Trophoblast cell (in vitro differentiated cells and primary cell): ENCODE results near the gene SSPN. TPM values are rescaled to one million over a fixed set of nuclear protein-coding genes. Genes with fewer than 3 reads are reported as not detected.

Experiments
- DNase-seq, 2 donors: peaks; one replicate each; pipeline ENCODE4 v3.0.0-alpha.2; 2016
- H2AFZ ChIP-seq: 2 replicates; pipeline ENCODE4 v1.6.1; 2013; ENCODE audit warnings: low read length, moderate library complexity, mild to moderate bottlenecking; ENCODE audit not compliant: insufficient read depth, poor library complexity
- H2AK5ac ChIP-seq: 2 replicates; pipeline ENCODE4 v1.6.1; 2013; ENCODE audit warnings: mild to moderate bottlenecking, low read length
- H2BK120ac ChIP-seq: 2 replicates; pipeline ENCODE4 v1.6.1; 2013; ENCODE audit warnings: low read length, mild to moderate bottlenecking, moderate library complexity; ENCODE audit not compliant: insufficient read depth, poor library complexity
- H2BK12ac ChIP-seq: 2 replicates; pipeline ENCODE4 v1.6.1; 2013; ENCODE audit warnings: mild to moderate bottlenecking, low read length, moderate library complexity
- H2BK5ac ChIP-seq: 2 replicates; pipeline ENCODE4 v1.6.1; 2013; ENCODE audit warnings: low read length, low read depth, moderate library complexity, mild to moderate bottlenecking; ENCODE audit not compliant: poor library complexity
- H3K14ac ChIP-seq: 2 replicates; pipeline ENCODE4 v1.6.1; 2013; ENCODE audit warnings: mild to moderate bottlenecking, low read length
- H3K18ac ChIP-seq: 2 replicates; pipeline ENCODE4 v1.6.1; 2013; ENCODE audit warnings: mild to moderate bottlenecking, low read length
- H3K23ac ChIP-seq: 2 replicates; pipeline ENCODE4 v1.6.1; 2013; ENCODE audit warnings: low read length
- H3K27ac ChIP-seq: 2 replicates; pipeline ENCODE4 v1.5.1; 2013; ENCODE audit warnings: low read depth, mild to moderate bottlenecking, inconsistent platforms, low read length, moderate library complexity
- H3K27me3 ChIP-seq: 2 replicates; pipeline ENCODE4 v1.6.1; 2013; ENCODE audit warnings: inconsistent platforms, mild to moderate bottlenecking, low read length, moderate library complexity; ENCODE audit not compliant: insufficient read depth
- H3K36me3 ChIP-seq, 2 experiments: 1 replicate in 1 of 2; 2 replicates in 1 of 2; pipeline ENCODE4 v1.6.1; 2013; ENCODE audit warnings: low read length in 2 of 2, mild to moderate bottlenecking in 2 of 2, moderate library complexity in 1 of 2; ENCODE audit not compliant: insufficient read depth in 2 of 2, control insufficient read depth in 1 of 2
- H3K4ac ChIP-seq: 2 replicates; pipeline ENCODE4 v1.6.1; 2013; ENCODE audit warnings: low read depth, mild to moderate bottlenecking, low read length, moderate library complexity
- H3K4me1 ChIP-seq, 2 experiments: 1 replicate in 1 of 2; 2 replicates in 1 of 2; pipeline ENCODE4 v1.6.1; 2013; ENCODE audit warnings: low read length in 2 of 2, mild to moderate bottlenecking in 2 of 2, moderate library complexity in 1 of 2; ENCODE audit not compliant: insufficient read depth in 2 of 2, control insufficient read depth in 1 of 2
- H3K4me2 ChIP-seq: 2 replicates; pipeline ENCODE4 v1.6.1; 2013; ENCODE audit warnings: inconsistent platforms, mild to moderate bottlenecking, low read length, moderate library complexity
- H3K4me3 ChIP-seq: 2 replicates; pipeline ENCODE4 v1.5.1; 2013; ENCODE audit warnings: mild to moderate bottlenecking, low read depth, low read length, inconsistent platforms
- H3K79me1 ChIP-seq: one replicate; pipeline ENCODE4 v1.6.1; 2013; ENCODE audit warnings: low read length
- H3K79me2 ChIP-seq: 2 replicates; pipeline ENCODE4 v1.6.1; 2013; ENCODE audit warnings: low read length, mild to moderate bottlenecking; ENCODE audit not compliant: control insufficient read depth, insufficient read depth, poor library complexity
- H3K9ac ChIP-seq: 2 replicates; pipeline ENCODE4 v1.6.1; 2013; ENCODE audit warnings: mild to moderate bottlenecking, low read length
- H3K9me3 ChIP-seq: 2 replicates; pipeline ENCODE4 v1.6.1; 2013; ENCODE audit warnings: low read depth, mild to moderate bottlenecking, control low read depth, inconsistent platforms, low read length; ENCODE audit not compliant: insufficient read depth
- H4K12ac ChIP-seq: 2 replicates; pipeline ENCODE4 v1.6.1; 2013; ENCODE audit warnings: low read depth, mild to moderate bottlenecking, low read length, moderate library complexity
- H4K8ac ChIP-seq: 2 replicates; pipeline ENCODE4 v1.6.1; 2013; ENCODE audit warnings: low read depth, mild to moderate bottlenecking, low read length, moderate library complexity
- H4K91ac ChIP-seq: one replicate; pipeline ENCODE4 v1.6.1; 2013; ENCODE audit warnings: low read depth, mild to moderate bottlenecking, low read length, moderate library complexity
- WGBS: extraction: QIAGEN DNeasy Blood & Tissue Kit; methylation state at CpG from one replicate; pipeline ENCODE4 v1.1.7; 2013; ENCODE audit warnings: missing lambda C conversion rate; ENCODE audit not compliant: insufficient read length, insufficient coverage; ENCODE audit errors: extremely low coverage; 5-methylcytosine and 5-hydroxymethylcytosine counted together
- polyA plus RNA-seq: library from polyadenylated mRNA; stranded (reverse); fragments of 200-250 nt; gene quantifications from 2 replicates; pipeline ENCODE4 v1.2.3, GENCODE V29; 2013

The SSPN gene, protein sequence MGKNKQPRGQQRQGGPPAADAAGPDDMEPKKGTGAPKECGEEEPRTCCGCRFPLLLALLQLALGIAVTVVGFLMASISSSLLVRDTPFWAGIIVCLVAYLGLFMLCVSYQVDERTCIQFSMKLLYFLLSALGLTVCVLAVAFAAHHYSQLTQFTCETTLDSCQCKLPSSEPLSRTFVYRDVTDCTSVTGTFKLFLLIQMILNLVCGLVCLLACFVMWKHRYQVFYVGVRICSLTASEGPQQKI
- polyA plus RNA-seq = 0.74 and 0.90 TPM in 2 replicates

DNA sequence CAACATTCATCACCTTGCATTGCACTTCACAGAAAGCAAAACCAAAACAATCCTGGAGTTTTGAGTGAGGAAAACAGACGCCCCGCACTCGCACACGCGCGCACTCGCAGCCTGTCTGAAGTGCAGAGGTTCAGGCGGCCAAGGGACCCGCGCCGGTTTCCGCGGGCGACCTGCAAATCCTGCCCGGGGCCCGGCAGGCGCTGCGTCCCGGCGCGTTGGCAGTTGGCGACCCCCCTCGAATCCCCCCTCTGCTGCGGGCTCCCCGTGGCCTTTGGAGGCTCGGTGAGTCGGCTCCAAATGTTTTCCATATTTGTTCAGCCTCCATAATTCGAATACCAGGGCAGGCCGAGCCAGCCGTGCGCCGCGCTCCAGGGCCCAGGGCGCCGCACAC lies at the start of gene SSPN:
SSPN (plus strand) TSS at position 324 of the 391 bp plus-strand sequence. CDS start 100 bp downstream, outside the sequence.
- peaks cover 3% of the 10 kb centered on the region for H3K27me3 ChIP-seq
- peak within 1 kb of the TSS; percentile 77 for H3K4me2 ChIP-seq
- peak within 1 kb of the TSS; percentile 33 for H3K18ac ChIP-seq
- H3K9me3 ChIP-seq = peaks cover 1% of the 10 kb centered on the region
- peak within 1 kb of the TSS; percentile 68 for H3K4me3 ChIP-seq
- no peak within 1 kb of the TSS for H3K9ac ChIP-seq
- H4K91ac ChIP-seq = peak within 1 kb of the TSS; percentile 48
- peak within 1 kb of the TSS; percentile 73 for H2AFZ ChIP-seq
- peak; percentile 20 to 52 for DNase-seq
- H3K4ac ChIP-seq = no peak within 1 kb of the TSS
- H2BK120ac ChIP-seq = no peak within 1 kb of the TSS
- peaks cover 2% of the 10 kb centered on the region for H3K79me1 ChIP-seq
- peaks cover 0 to 4% of the 10 kb centered on the region in 2 experiments for H3K4me1 ChIP-seq
- H2AK5ac ChIP-seq = no peak within 1 kb of the TSS
- H3K27ac ChIP-seq = no peak within 1 kb of the TSS
- H3K14ac ChIP-seq = peak within 1 kb of the TSS; percentile 18
- no peak within 1 kb of the TSS for H2BK5ac ChIP-seq
- peak within 1 kb of the TSS; percentile 12 for H4K12ac ChIP-seq
- H3K36me3 ChIP-seq = no peaks in the 10 kb centered on the region
- peak within 1 kb of the TSS; percentile 20 for H2BK12ac ChIP-seq
- H3K79me2 ChIP-seq = peaks cover 4% of the 10 kb centered on the region
- peak within 1 kb of the TSS; percentile 61 for H4K8ac ChIP-seq
- H3K23ac ChIP-seq = no peak within 1 kb of the TSS
- WGBS = no CpG with 5 or more reads among the region's 35 CpGs

DNA sequence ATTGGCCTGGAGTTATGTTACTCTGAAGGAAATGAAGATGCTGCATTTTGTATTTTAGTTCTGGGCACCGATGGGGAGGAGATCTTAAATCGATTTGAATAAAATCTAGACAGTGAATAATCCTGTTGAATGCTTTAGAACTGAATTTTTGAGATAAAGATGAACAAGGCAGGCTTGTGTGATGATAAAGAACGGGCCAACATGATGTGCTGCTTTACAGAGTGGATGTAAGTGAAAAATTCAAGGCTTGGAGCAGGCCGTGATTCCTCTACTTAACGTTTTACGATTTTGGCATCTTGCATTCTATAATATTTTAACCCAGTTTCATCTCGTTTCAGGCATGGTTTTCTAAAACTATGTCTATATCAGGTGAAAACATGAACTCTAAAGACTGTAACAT lies 47.1 kb upstream of the SSPN start:
- H3K18ac ChIP-seq = no peak overlapping the region
- H2AFZ ChIP-seq = no peak overlapping the region
- no peaks in the 10 kb centered on the region for H3K27me3 ChIP-seq
- no peak overlapping the region for H3K23ac ChIP-seq
- no peak overlapping the region for H3K4me2 ChIP-seq
- no peak overlapping the region for H3K4ac ChIP-seq
- H4K12ac ChIP-seq = no peak overlapping the region
- no peak overlapping the region for H3K27ac ChIP-seq
- no peak overlapping the region for H4K8ac ChIP-seq
- H3K9ac ChIP-seq = no peak overlapping the region
- H3K79me1 ChIP-seq = no peaks in the 10 kb centered on the region
- no peaks in the 10 kb centered on the region for H3K79me2 ChIP-seq
- H3K36me3 ChIP-seq = no peaks in the 10 kb centered on the region
- H3K9me3 ChIP-seq = peaks cover 1% of the 10 kb centered on the region
- no peak for DNase-seq
- no CpG with 5 or more reads among the region's 7 CpGs for WGBS
- H2BK12ac ChIP-seq = no peak overlapping the region
- H2BK120ac ChIP-seq = no peak overlapping the region
- H3K14ac ChIP-seq = no peak overlapping the region
- no peak overlapping the region for H2AK5ac ChIP-seq
- H2BK5ac ChIP-seq = no peak overlapping the region
- H3K4me1 ChIP-seq = peaks cover 3 to 4% of the 10 kb centered on the region in 2 experiments
- H3K4me3 ChIP-seq = no peak overlapping the region
- no peak overlapping the region for H4K91ac ChIP-seq

DNA sequence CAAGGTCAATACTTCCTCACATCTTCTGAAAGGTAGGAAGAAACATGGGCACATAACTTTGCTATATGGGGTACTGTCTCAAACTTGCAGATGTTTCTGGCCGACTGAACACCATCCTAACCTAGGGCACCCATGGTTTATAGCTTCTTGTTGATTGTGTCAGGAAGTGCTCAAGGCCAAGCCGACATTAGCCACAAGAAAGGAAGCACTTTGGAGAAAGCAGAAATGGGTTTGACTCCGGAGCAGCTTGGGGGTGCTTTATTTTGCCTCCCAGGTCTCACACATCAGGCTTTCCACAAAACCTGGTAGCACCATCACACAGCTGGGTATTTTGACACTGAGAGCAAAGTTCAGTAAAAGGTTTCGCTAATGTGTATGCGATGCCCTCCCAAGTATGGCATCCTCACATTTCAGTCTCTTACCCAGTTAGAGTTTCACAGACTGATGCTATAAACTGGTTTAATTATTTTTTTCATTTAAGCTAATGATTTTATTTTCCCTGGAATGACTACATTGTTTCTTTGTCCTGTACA lies 45.3 kb upstream of the SSPN start:
- no peak overlapping the region for H3K18ac ChIP-seq
- H3K23ac ChIP-seq = no peak overlapping the region
- H3K4ac ChIP-seq = no peak overlapping the region
- H3K9me3 ChIP-seq = peaks cover 1% of the 10 kb centered on the region
- no peak overlapping the region for H4K91ac ChIP-seq
- H2BK120ac ChIP-seq = no peak overlapping the region
- H2BK5ac ChIP-seq = no peak overlapping the region
- H3K4me2 ChIP-seq = no peak overlapping the region
- H3K4me1 ChIP-seq = peaks cover 7 to 8% of the 10 kb centered on the region in 2 experiments
- H3K36me3 ChIP-seq = no peaks in the 10 kb centered on the region
- H3K14ac ChIP-seq = no peak overlapping the region
- H3K79me1 ChIP-seq = no peaks in the 10 kb centered on the region
- no peak overlapping the region for H2AFZ ChIP-seq
- no peaks in the 10 kb centered on the region for H3K79me2 ChIP-seq
- no peak overlapping the region for H3K9ac ChIP-seq
- H3K4me3 ChIP-seq = no peak overlapping the region
- no peak for DNase-seq
- H4K8ac ChIP-seq = no peak overlapping the region
- WGBS = no CpG with 5 or more reads among the region's 5 CpGs
- no peaks in the 10 kb centered on the region for H3K27me3 ChIP-seq
- H4K12ac ChIP-seq = no peak overlapping the region
- no peak overlapping the region for H3K27ac ChIP-seq
- peak overlapping the region; percentile 20 for H2BK12ac ChIP-seq
- no peak overlapping the region for H2AK5ac ChIP-seq

DNA sequence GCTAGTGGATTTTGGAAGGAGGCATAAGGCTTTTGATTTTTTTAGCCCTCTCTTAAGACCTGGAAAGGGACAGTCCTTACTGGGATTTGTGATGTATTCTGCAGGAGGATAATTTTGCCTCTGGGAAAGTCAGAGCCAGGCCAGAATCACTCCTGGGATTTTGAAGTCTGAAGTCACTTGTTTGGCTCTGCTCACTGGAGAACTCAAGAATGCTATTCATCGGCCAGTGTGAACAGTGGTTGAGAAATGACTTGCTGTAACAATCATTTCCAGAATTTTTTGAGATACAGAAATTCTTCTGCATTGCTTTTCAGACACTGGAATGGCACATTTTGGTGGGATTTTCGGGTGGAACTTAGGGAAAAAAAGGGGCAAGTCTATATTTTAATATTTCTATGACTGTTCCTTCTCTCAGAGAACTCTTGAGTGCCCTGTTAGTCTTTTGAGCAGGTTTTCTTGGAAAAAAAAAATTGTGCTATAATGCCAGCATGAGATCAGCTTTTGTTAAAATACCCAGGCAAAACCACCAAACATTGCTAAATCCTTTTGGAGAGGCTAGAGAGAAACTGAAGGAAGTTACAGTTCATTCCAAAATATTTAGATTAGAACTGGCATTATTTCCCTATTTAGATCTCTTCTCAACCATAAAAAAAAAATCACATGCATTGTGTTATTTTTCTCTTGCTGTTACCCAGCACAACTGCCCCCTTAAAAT lies 44.5 kb upstream of the SSPN start:
- no CpG with 5 or more reads among the region's 2 CpGs for WGBS
- Histone ChIP-seq H2AK5ac (no peak overlapping the region), H3K4me2 (no peak overlapping the region), H3K9ac (no peak overlapping the region), H2AFZ (no peak overlapping the region), H3K4me3 (no peak overlapping the region), H4K12ac (no peak overlapping the region), H3K14ac (no peak overlapping the region), H3K27me3 (no peaks in the 10 kb centered on the region), H3K4ac (no peak overlapping the region), H3K36me3 (no peaks in the 10 kb centered on the region), H3K79me1 (no peaks in the 10 kb centered on the region), H3K23ac (no peak overlapping the region), H3K79me2 (no peaks in the 10 kb centered on the region), H3K27ac (no peak overlapping the region), H2BK12ac (no peak overlapping the region), H4K91ac (no peak overlapping the region), H3K4me1 (peaks cover 7 to 8% of the 10 kb centered on the region in 2 experiments), H3K18ac (no peak overlapping the region), H2BK120ac (no peak overlapping the region), H3K9me3 (peaks cover 1% of the 10 kb centered on the region), H2BK5ac (no peak overlapping the region), H4K8ac (no peak overlapping the region)
- DNase-seq = peak in 1 of 2 donors; percentile 70
